GM12873 (cell line): Measurements from ENCODE around the gene CFAP54.

Experiments
- CTCF ChIP-seq: IDR thresholded peaks from 2 replicates; pipeline ENCODE4 v1.5.1; 2012; ENCODE audit warnings: low read depth, mild to moderate bottlenecking, moderate library complexity, low read length, control low read depth; ENCODE audit not compliant: insufficient read depth; ENCODE audit errors: missing control alignments

The CFAP54 gene

DNA sequence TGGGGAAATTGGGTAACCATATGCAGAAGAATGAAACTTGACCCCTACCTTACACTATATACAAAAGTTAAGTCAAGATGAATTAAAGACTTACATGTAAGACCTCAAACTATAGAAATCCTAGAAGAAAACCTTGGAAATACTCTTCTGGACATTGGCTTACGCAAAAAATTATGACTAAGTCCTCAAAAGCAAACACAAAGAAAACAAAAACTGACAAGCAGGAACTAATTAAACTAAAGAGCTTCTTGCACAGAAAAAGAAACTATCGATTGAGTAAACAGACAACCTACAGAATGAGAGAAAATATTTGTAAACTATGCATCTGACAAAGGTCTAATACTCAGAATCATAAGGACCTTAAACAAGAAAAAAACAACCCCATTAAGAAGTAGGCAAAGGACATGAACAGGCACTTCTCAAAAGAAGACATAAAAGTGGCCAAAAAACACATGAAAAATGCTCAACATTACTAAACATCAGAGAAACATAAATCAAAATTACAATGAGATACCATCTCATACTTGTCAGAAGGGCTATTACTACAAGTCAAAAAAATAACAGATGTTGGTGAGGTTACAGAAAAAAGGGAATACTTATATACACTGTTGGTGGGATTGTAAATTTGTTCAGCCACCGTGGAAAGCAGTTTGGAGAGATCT lies 37.0 kb upstream of the CFAP54 start:
- no peak for TF ChIP-seq CTCF

- TF ChIP-seq CTCF, result no peak
Observed at GRCh38 chr12:96454396-96454795, 35.0 kb upstream of the CFAP54 start.

DNA sequence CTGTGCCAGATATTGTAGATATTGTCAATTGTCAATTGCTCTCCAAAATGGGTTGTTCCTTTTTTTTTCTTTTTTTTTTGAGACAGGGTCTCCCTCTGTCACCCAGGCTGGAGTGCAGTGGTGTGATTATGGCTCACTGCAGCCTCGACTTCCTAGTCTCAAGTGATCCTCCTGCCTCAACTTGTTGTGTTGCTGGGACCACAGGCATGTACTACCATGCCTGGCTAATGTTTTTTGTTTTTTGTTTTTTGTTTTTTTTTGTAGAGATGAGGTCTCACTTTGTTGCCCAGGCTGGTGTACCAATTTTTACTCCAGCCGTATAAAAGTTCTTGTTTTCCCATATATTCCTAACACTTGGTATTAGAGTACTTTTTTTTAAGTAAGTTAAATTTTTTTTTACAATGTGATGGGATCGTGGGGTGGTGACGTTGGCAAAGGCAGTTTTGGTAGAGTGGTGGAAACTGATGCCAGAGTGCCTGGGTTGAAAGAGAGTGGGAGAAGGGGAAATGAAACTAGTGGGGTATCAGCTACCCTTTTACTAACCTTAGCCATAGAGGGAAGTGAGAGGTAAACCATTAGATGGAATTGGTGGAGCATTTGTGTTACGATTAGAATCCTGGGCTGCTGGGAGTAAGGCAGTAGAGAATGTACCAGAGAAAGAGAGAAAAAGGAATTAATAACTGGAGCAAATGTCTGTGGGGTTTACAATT lies 33.0 kb upstream of the CFAP54 start:
- no peak for TF ChIP-seq CTCF

- no peak for TF ChIP-seq CTCF
Observed at GRCh38 chr12:96457191-96457930, 32.0 kb upstream of the CFAP54 start.

GRCh38 chr12:96462571-96463280 lies 26.7 kb upstream of the CFAP54 start:
- no peak for TF ChIP-seq CTCF

GRCh38 chr12:96465896-96466295 lies 23.5 kb upstream of the CFAP54 start:
- no peak for TF ChIP-seq CTCF
